Raji (cell line): ENCODE results near the gene PPY.

Source experiments
- POLR2A ChIP-seq: IDR thresholded peaks from 2 replicates; pipeline ENCODE4 v1.6.1; 2011; ENCODE audit warnings: low read depth, low read length, control low read depth; ENCODE audit not compliant: insufficient read depth

Gene PPY

GRCh38 chr17:43942051-43942685 is at the start of gene PPY:
TSS of gene PPY (minus strand) at chr17:43942476. CDS start at chr17:43941654, 822 bp downstream.
- no peak for TF ChIP-seq POLR2A

GRCh38 chr17:43988301-43988700 is 46.0 kb upstream of the PPY start:
- TF ChIP-seq POLR2A, result no peak

- no peak for TF ChIP-seq POLR2A
Measured at GRCh38 chr17:43987131-43988021, 45.1 kb upstream of the PPY start.

- TF ChIP-seq POLR2A, result no peak
Measured at GRCh38 chr17:43986225-43986981, 44.1 kb upstream of the PPY start.

GRCh38 chr17:43984521-43984920 is 42.2 kb upstream of the PPY start:
- TF ChIP-seq POLR2A, result no peak

- no peak for TF ChIP-seq POLR2A
Measured at GRCh38 chr17:43983515-43984411, 41.5 kb upstream of the PPY start.

- TF ChIP-seq POLR2A, result no peak
Measured at GRCh38 chr17:43983196-43983514, 40.9 kb upstream of the PPY start.

GRCh38 chr17:43982171-43982570 is 39.9 kb upstream of the PPY start:
- no peak for TF ChIP-seq POLR2A

- no peak for TF ChIP-seq POLR2A
Measured at GRCh38 chr17:43979671-43980070, 37.4 kb upstream of the PPY start.

GRCh38 chr17:43979011-43979410 is 36.7 kb upstream of the PPY start:
- TF ChIP-seq POLR2A, result no peak

GRCh38 chr17:43978078-43978477 is 35.8 kb upstream of the PPY start:
- no peak for TF ChIP-seq POLR2A

GRCh38 chr17:43976963-43977837 is 34.9 kb upstream of the PPY start:
- TF ChIP-seq POLR2A, result no peak

- no peak for TF ChIP-seq POLR2A
Measured at GRCh38 chr17:43975898-43976297, 33.6 kb upstream of the PPY start.

- TF ChIP-seq POLR2A, result no peak
Measured at GRCh38 chr17:43974382-43975266, 32.3 kb upstream of the PPY start.
